A673 (cell line): ENCODE measurements around the gene TFR2.

Source experiments
- CTCF ChIP-seq: fragments of 300-800, 200-600 bp; sonication (generic); conservative IDR thresholded peaks from 2 replicates; pipeline ENCODE4 v1.5.1; 2017; ENCODE audit warnings: low read depth, mild to moderate bottlenecking, antibody characterized with exemption, low read length, moderate library complexity, mixed read lengths
- EZH2 ChIP-seq: fragments of 200-600 bp; sonication (generic); IDR thresholded peaks from 2 replicates; pipeline ENCODE4 v1.6.1; 2017; ENCODE audit warnings: borderline replicate concordance, low read depth, mild to moderate bottlenecking, mixed read lengths, antibody characterized with exemption, low read length; ENCODE audit not compliant: poor library complexity, severe bottlenecking

- TF ChIP-seq CTCF (no peak), EZH2 (no peak)
Measured at GRCh38 chr7:100671353-100672327, 30.3 kb upstream of the TFR2 start.
